Endothelial cell of umbilical vein (primary cell): Measurements from ENCODE around the gene RARA. TPM values are rescaled to one million over a fixed set of nuclear protein-coding genes. Genes with fewer than 3 reads are reported as not detected.
"Not testable (repeated sequence)": the region's sequence is repeated elsewhere in the genome, so short reads cannot be mapped to it uniquely, and the experiment has no call there.

Source experiments
- BruUV-seq: library from RNA; stranded (reverse); fragments of 400-500 nt; replicated peaks from 2 replicates; lab custom pipeline; 2021; lab: Mats Ljungman, UMichigan
- CTCF ChIA-PET: fragments of 300-600, 350-600 bp; sonication (Branson Sonifier 250); formaldehyde crosslinking; loops from one replicate; lab custom pipeline; 2021; ENCODE audit warnings: antibody characterized with exemption, inconsistent platforms; lab: Charles Lee
- POLR2A ChIA-PET: fragments of 300-600, 350-600 bp; sonication (Branson Sonifier 250); formaldehyde crosslinking; loops from one replicate; lab custom pipeline; 2021; ENCODE audit warnings: antibody characterized with exemption, inconsistent platforms; lab: Charles Lee
- DNase-seq: peaks from one replicate; pipeline ENCODE4 v3.0.0-alpha.2; 2011; ENCODE audit warnings: low read depth, low spot score
- FAIRE-seq: peaks from 2 replicates; lab custom pipeline; 2011; peaks lifted over from hg19 to GRCh38; lab: Jason Lieb, UNC
- H2AFZ ChIP-seq: 2 replicates; pipeline ENCODE4 v1.6.0; 2012; ENCODE audit warnings: low read depth, low read length, control low read depth, inconsistent platforms
- H3K27ac ChIP-seq: 2 replicates; pipeline ENCODE4 v1.5.1; 2011; ENCODE audit warnings: low read depth, mild to moderate bottlenecking, control low read depth, low read length, moderate library complexity; ENCODE audit not compliant: insufficient read depth
- H3K27me3 ChIP-seq, 2 experiments: 2 replicates each; pipeline versions ENCODE4 v1.6.0 to v1.6.1; 2011; ENCODE audit warnings: low read length in 2 of 2, mixed read lengths in 1 of 2; ENCODE audit not compliant: control insufficient read depth in 2 of 2, insufficient read depth in 2 of 2
- H3K36me3 ChIP-seq, 2 experiments: 2 replicates in 1 of 2; 3 replicates in 1 of 2; pipeline ENCODE4 v1.5.1; 2011; ENCODE audit warnings: low read length in 2 of 2, mild to moderate bottlenecking in 1 of 2, moderate library complexity in 1 of 2; ENCODE audit not compliant: control insufficient read depth in 2 of 2, insufficient read depth in 2 of 2; ENCODE audit errors: extremely low read depth in 1 of 2
- H3K4me1 ChIP-seq: 3 replicates; pipeline ENCODE4 v1.5.1; 2011; ENCODE audit warnings: mild to moderate bottlenecking, low read length; ENCODE audit not compliant: control insufficient read depth, insufficient read depth; ENCODE audit errors: extremely low read depth
- H3K4me2 ChIP-seq: 2 replicates; pipeline ENCODE4 v1.6.1; 2011; ENCODE audit warnings: low read length, control low read depth, mixed read lengths; ENCODE audit not compliant: insufficient read depth
- H3K4me3 ChIP-seq, 3 experiments: fragments of 200-600 bp in 1 of 3; sonication (generic), shearing (Covaris generic) in 1 of 3; replicated peaks in 1 of 3; 2 replicates each; pipeline ENCODE4 v1.5.1; 2011 to 2016; ENCODE audit warnings: control low read depth in 3 of 3, low read length in 3 of 3, mild to moderate bottlenecking in 2 of 3, inconsistent platforms in 1 of 3, low read depth in 1 of 3, moderate library complexity in 1 of 3; ENCODE audit not compliant: insufficient read depth in 1 of 3
- H3K79me2 ChIP-seq: 2 replicates; pipeline ENCODE4 v1.6.0; 2012; ENCODE audit warnings: low read length, inconsistent platforms; ENCODE audit not compliant: control insufficient read depth, insufficient read depth
- H3K9ac ChIP-seq: replicated peaks from 2 replicates; pipeline ENCODE3; 2011; ENCODE audit warnings: low read length, control low read depth; ENCODE audit not compliant: insufficient read depth; ENCODE audit errors: extremely low read depth
- H3K9me1 ChIP-seq: replicated peaks from 3 replicates; pipeline ENCODE4 v1.6.0; 2011; ENCODE audit warnings: mild to moderate bottlenecking, low read length; ENCODE audit not compliant: control insufficient read depth, insufficient read depth; ENCODE audit errors: extremely low read depth
- H3K9me3 ChIP-seq: replicated peaks from 2 replicates; pipeline ENCODE4 v1.5.1; 2012; ENCODE audit warnings: low read length, inconsistent platforms; ENCODE audit not compliant: control insufficient read depth, insufficient read depth
- H4K20me1 ChIP-seq: replicated peaks from 2 replicates; pipeline ENCODE3; 2011; ENCODE audit warnings: mild to moderate bottlenecking, low read length; ENCODE audit not compliant: control insufficient read depth, insufficient read depth; ENCODE audit errors: extremely low read depth
- CTCF ChIP-seq, 2 donors: IDR thresholded peaks; 1 replicate in 1 of 2; 2 replicates in 1 of 2; pipeline ENCODE4 v1.5.1; 2011; ENCODE audit warnings: low read length in 2 of 2, mild to moderate bottlenecking in 2 of 2, moderate library complexity in 2 of 2, control low read depth in 1 of 2, inconsistent platforms in 1 of 2, low read depth in 1 of 2; ENCODE audit not compliant: insufficient read depth in 1 of 2; ENCODE audit errors: extremely low read depth in 1 of 2
- EZH2 ChIP-seq: IDR thresholded peaks from 2 replicates; pipeline ENCODE4 v1.6.1; 2012; ENCODE audit warnings: borderline replicate concordance, low read depth, mild to moderate bottlenecking, moderate library complexity, low read length, inconsistent platforms; ENCODE audit not compliant: severe bottlenecking
- FOS ChIP-seq: IDR thresholded peaks from 2 replicates; pipeline ENCODE4 v1.6.1; 2011; ENCODE audit warnings: mild to moderate bottlenecking, low read length, moderate library complexity, borderline replicate concordance; ENCODE audit not compliant: insufficient read depth
- GATA2 ChIP-seq: IDR thresholded peaks from 2 replicates; pipeline ENCODE4 v1.7.0; 2011; ENCODE audit warnings: low read depth, mild to moderate bottlenecking, moderate library complexity, mixed read lengths, low read length; ENCODE audit not compliant: insufficient read length, insufficient read depth
- MAX ChIP-seq: IDR thresholded peaks from 2 replicates; pipeline ENCODE4 v1.6.1; 2011; ENCODE audit not compliant: insufficient read depth, insufficient read length
- MYC ChIP-seq: IDR thresholded peaks from one replicate; pipeline ENCODE4 v1.6.1; 2011; ENCODE audit warnings: mild to moderate bottlenecking, low read depth, low read length
- POLR2A ChIP-seq: IDR thresholded peaks from 2 replicates; pipeline ENCODE4 v1.6.1; 2012; ENCODE audit warnings: low read depth, mild to moderate bottlenecking, control low read depth, low read length
- POLR2AphosphoS5 ChIP-seq: IDR thresholded peaks from 2 replicates; pipeline ENCODE4 v1.6.1; 2012; ENCODE audit warnings: low read depth, mild to moderate bottlenecking, control low read depth, low read length, moderate library complexity; ENCODE audit not compliant: insufficient read depth
- dilution Hi-C: fragments of 300-500 bp; cut with MboI; formaldehyde crosslinking; loops from one replicate; pipeline ENCODE4 v1.15.0; 2019; ENCODE audit warnings: low sequenced_read_pairs; ENCODE audit not compliant: extremely low pct_ligation_motif_present
- intact Hi-C: fragments of 100-400 bp; cut with micrococcal nuclease; formaldehyde crosslinking; loops from one replicate; pipeline ENCODE4 v1.10.0; 2022
- polyA plus RNA-seq, 4 experiments: library from polyadenylated mRNA; depleted of rRNA in 3 of 4; stranded (reverse) in 3 of 4; unstranded in 1 of 4; fragments of >200 nt; gene quantifications; 2 replicates each; pipeline versions ENCODE4 v1.2.1 to v1.2.3, GENCODE V29; 2011 to 2012; ENCODE audit warnings: missing spikeins in 1 of 4
- total RNA-seq: library from RNA; stranded (reverse); gene quantifications from 2 replicates; pipeline ENCODE4 v1.2.3, GENCODE V29; 2021

RARA gene
- total and polyA plus RNA-seq, 2 donors (not counting 3 experiments of a cell fraction or from before 2014, with no cell fraction given): 11.9 to 37.8 TPM

- Histone ChIP-seq H3K4me2 (no peak overlapping the region), H2AFZ (no peak overlapping the region), H3K36me3 (peaks cover 0 to 23% of the 10 kb centered on the region in 2 experiments), H3K79me2 (no peaks in the 10 kb centered on the region), H4K20me1 (no peaks in the 10 kb centered on the region), H3K27ac (no peak overlapping the region), H3K27me3 (no peaks in the 10 kb centered on the region), H3K9ac (no peak overlapping the region), H3K4me1 (peaks cover 7% of the 10 kb centered on the region), H3K9me1 (no peaks in the 10 kb centered on the region), H3K9me3 (no peaks in the 10 kb centered on the region), H3K4me3 (no peak overlapping the region)
- ChIA-PET CTCF (interaction anchor here (1.1 to 15.6 kb wide), 7 partner anchors 8 to 261 kb away, joined by 3 to 530 read pairs (median 3); partner anchors contain the start of gene GJD3), POLR2A (no interaction called here)
- BruUV-seq: no TSS peak
- dilution Hi-C loops: no loop called here
- DNase-seq: no peak
- no peak for TF ChIP-seq POLR2AphosphoS5
- TF ChIP-seq GATA2: no peak
- no peak for TF ChIP-seq MYC
- TF ChIP-seq EZH2: no peak
- TF ChIP-seq FOS: no peak
- no peak for TF ChIP-seq CTCF (IDR thresholded peaks at IDR 0.05; ENCODE audit: extremely low read depth in 1 of 2, insufficient read depth in 1 of 2, low read depth in 1 of 2, low read length in 2 of 2)
- TF ChIP-seq POLR2A: no peak
- TF ChIP-seq MAX: no peak
- intact Hi-C loops: no loop called here
- FAIRE-seq: no peak
Observed at GRCh38 chr17:40298726-40299125, 10.3 kb upstream of the RARA start.

GRCh38 chr17:40299159-40299757, 9.7 kb upstream of the RARA start:
- FAIRE-seq, POLR2A ChIA-PET, H3K27me3 ChIP-seq, intact Hi-C loops, dilution Hi-C loops, H3K27ac ChIP-seq, H3K79me2 ChIP-seq, H3K9me1 ChIP-seq, H3K9me3 ChIP-seq, DNase-seq, BruUV-seq, H2AFZ ChIP-seq, H3K4me2 ChIP-seq, H3K9ac ChIP-seq, H3K4me1 ChIP-seq, H4K20me1 ChIP-seq, H3K4me3 ChIP-seq: not testable (repeated sequence)
- H3K36me3 ChIP-seq: peaks cover 0 to 18% of the 10 kb centered on the region in 2 experiments
- CTCF ChIA-PET: interaction anchor here (0.9 to 15.6 kb wide), 9 partner anchors 8 to 261 kb away, joined by 3 to 530 read pairs (median 3); partner anchors contain the start of gene GJD3
